H54 (cell line): ENCODE measurements around the gene MYO7A.

Source experiments
- DNase-seq: peaks from one replicate; pipeline ENCODE4 v3.0.0; 2011; ENCODE audit warnings: low spot score, mixed read lengths; ENCODE audit not compliant: insufficient read length
- FAIRE-seq: peaks from 3 replicates; lab custom pipeline; 2011; peaks lifted over from hg19 to GRCh38; lab: Jason Lieb, UNC
- POLR2A ChIP-seq: IDR thresholded peaks from 2 replicates; pipeline ENCODE4 v1.6.1; 2011; ENCODE audit warnings: low read depth, mild to moderate bottlenecking, low read length

MYO7A gene

GRCh38 chr11:77173494-77173893 is 45.4 kb downstream of the MYO7A start:
- TF ChIP-seq POLR2A, result no peak
- DNase-seq, result no peak
- FAIRE-seq, result no peak

DNA sequence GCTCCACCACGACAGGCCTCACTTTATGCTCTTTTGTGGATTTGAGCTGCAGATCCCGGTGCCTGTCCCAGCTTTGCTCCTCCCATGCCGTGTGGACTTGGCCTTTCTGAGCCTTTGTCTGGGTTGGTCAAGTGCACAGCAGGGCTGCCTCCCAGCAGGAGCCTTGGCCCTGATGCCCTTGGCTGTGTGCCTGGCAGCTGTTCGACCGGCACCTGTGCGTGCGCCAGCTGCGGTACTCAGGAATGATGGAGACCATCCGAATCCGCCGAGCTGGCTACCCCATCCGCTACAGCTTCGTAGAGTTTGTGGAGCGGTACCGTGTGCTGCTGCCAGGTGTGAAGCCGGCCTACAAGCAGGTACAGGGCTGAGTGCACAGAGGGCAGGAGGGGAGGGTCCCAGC is 46.5 kb downstream of the MYO7A start:
- FAIRE-seq (no peak), DNase-seq (no peak)

DNA sequence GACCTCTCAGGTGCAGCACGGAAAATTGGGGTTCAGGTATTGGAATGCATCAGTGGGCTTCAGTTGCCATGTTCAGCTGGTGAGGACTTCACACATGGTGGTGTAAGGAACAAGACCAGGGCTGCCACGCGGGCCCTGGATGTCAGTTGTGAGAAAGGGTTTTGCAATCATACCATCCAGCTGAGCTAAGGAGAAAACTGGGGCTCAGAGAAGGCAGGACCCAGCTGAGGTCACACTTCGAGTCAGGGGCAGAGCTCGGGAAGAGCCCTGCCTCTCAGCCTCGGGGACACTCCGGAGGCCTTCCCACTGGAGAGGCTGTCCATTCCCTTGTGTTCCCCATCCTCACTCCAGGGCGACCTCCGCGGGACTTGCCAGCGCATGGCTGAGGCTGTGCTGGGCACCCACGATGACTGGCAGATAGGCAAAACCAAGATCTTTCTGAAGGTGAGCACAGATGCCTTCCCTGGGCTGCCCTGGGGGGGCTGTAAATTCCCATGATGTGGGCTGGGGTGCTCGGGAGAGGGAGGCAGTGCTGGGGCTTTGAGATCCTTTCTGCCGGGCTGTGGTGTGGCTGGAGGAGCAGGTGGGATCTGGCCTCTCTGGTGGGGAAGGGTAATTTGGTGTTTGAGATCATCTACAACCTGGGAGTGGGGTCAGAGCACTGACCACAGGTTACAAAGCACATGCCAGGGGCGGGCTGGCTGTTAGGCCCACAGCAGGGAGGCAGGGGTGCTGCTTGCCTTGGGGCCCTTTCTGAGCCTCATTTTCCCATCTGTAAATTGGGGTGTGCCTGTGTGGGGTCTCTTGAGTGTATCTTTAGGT is 47.2 kb downstream of the MYO7A start:
- no peak for TF ChIP-seq POLR2A
- DNase-seq (no peak), FAIRE-seq (no peak)

More for the DNA sequence above, 46.5 kb downstream of the MYO7A start:
- TF ChIP-seq POLR2A, result no peak

- no peak for TF ChIP-seq POLR2A
- DNase-seq, result no peak
- FAIRE-seq, result no peak
Observed at GRCh38 chr11:77175869-77176539, 48.0 kb downstream of the MYO7A start.

- no peak for DNase-seq
- no peak for FAIRE-seq
- TF ChIP-seq POLR2A, result no peak
Observed at GRCh38 chr11:77176996-77177395, 49.0 kb downstream of the MYO7A start.

GRCh38 chr11:77178150-77178549 is 50.1 kb downstream of the MYO7A start:
- no peak for DNase-seq
- no peak for FAIRE-seq

GRCh38 chr11:77179048-77179447 is 51.0 kb downstream of the MYO7A start:
- no peak for DNase-seq
- FAIRE-seq, result no peak
- TF ChIP-seq POLR2A, result no peak

More at GRCh38 chr11:77178150-77178549, 50.1 kb downstream of the MYO7A start:
- no peak for TF ChIP-seq POLR2A

DNA sequence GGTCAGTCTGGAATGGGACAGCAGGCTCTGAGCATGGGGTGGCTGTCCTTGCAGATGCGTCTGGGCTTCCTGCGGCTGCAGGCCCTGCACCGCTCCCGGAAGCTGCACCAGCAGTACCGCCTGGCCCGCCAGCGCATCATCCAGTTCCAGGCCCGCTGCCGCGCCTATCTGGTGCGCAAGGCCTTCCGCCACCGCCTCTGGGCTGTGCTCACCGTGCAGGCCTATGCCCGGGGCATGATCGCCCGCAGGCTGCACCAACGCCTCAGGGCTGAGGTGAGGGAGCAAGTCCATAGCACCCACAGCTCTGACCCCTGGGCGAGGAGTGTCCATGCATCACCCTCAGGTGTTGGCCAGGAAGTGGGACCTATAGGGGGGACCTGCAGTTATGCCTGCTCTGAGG is 51.6 kb downstream of the MYO7A start:
- DNase-seq, result no peak
- TF ChIP-seq POLR2A, result no peak
- FAIRE-seq, result no peak

DNA sequence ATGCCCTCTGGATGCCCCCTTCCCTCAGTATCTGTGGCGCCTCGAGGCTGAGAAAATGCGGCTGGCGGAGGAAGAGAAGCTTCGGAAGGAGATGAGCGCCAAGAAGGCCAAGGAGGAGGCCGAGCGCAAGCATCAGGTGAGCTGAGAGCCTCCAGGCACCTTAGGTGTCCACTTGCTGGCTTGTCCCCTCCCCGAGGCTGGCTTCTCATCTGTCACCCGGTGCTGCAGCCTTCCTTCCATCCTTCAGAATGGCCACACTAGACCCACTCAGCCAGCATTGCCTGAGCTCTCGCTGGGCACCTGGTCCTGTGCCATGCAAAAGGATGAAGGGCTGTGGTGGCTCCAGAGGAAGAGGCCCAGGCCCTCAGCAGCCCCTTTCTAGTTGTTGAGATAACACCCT is 52.3 kb downstream of the MYO7A start:
- no peak for TF ChIP-seq POLR2A
- no peak for DNase-seq
- no peak for FAIRE-seq

DNA sequence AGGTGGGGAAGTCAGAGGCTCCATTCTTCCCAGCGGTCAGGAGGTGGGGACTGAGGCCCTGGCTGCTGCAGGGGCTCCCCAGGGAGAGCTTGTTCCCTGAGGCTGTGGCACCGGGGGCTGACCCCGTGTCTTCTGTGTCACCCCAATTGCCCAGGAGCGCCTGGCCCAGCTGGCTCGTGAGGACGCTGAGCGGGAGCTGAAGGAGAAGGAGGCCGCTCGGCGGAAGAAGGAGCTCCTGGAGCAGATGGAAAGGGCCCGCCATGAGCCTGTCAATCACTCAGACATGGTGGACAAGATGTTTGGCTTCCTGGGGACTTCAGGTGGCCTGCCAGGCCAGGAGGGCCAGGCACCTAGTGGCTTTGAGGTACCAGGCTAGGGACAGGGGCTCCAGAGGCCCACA is 53.2 kb downstream of the MYO7A start:
- DNase-seq (no peak), FAIRE-seq (no peak)
- TF ChIP-seq POLR2A, result no peak

DNA sequence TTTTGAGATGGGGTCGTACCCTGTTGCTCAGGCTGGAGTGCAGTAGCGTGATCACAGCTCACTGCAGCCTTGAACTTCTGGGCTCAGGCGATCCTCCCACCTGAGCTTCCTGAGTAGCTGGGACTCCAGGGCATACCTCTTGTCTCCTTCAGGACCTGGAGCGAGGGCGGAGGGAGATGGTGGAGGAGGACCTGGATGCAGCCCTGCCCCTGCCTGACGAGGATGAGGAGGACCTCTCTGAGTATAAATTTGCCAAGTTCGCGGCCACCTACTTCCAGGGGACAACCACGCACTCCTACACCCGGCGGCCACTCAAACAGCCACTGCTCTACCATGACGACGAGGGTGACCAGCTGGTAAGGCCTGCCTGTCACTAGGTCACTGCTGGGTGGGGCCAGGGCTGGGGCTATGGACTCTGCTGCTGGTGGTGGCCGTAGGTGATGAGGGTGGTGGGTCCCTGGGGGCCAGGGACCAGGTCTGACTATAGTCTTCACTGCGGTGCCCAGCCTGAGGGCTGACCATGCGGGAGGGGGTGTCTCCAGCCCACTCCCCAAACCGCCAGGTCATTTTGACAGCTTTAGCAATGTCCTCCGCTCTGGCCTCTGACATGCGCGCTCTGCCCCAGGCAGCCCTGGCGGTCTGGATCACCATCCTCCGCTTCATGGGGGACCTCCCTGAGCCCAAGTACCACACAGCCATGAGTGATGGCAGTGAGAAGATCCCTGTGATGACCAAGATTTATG is 53.9 kb downstream of the MYO7A start:
- TF ChIP-seq POLR2A, result no peak
- FAIRE-seq (no peak), DNase-seq (no peak)

GRCh38 chr11:77182542-77183430 is 54.7 kb downstream of the MYO7A start:
- DNase-seq (no peak), FAIRE-seq (no peak)
- TF ChIP-seq POLR2A, result no peak

DNA sequence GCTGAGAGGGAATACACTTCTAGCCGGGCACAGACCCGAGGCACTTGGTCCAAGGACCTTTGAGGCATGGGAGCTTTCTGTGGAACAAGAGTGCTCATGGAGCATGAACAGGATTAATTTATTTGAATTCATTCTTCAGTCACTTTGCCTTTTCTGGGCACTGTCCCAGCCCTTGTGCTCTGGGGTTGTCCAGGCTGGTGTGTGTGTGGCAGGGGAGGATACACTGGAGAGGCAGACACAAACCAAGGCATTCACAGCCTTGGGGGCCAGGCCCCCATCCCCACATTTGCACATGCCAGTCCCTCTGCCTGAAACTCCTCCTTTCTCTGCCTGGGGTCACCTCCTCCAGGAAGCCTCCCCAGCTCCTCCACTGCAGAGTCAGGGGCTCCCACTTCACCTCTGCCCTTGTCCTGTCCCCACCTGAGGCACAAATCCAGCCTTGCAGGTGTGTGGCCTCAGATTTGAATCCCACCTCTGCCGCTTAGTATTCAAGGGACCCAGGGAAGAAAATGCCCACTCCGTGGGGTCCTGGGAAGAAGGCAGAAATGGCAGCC is 55.5 kb downstream of the MYO7A start:
- FAIRE-seq (no peak), DNase-seq (no peak)
- no peak for TF ChIP-seq POLR2A
